ENCODE data around the gene EFEMP2. TPM values are rescaled to one million over a fixed set of nuclear protein-coding genes. Genes with fewer than 3 reads are reported as not detected.

The EFEMP2 gene
- total RNA-seq, 1 donor from 2014 or later = 35.0 TPM

Other genes with a start within 250 kb of the EFEMP2 start
- 15.7 TPM for gene SIPA1, start 234.7 kb downstream of the EFEMP2 start, total RNA-seq
- 13.0 TPM for gene RELA, start 209.9 kb downstream of the EFEMP2 start, total RNA-seq
- 44.9 TPM for gene KAT5, start 160.5 kb downstream of the EFEMP2 start, total RNA-seq
- gene RNASEH2C, start 152.0 kb downstream of the EFEMP2 start, total RNA-seq = 11.0 TPM
- 2.1 TPM for gene AP5B1, start 91.8 kb downstream of the EFEMP2 start, total RNA-seq
- gene OVOL1, start 85.7 kb downstream of the EFEMP2 start, total RNA-seq = not detected
- gene SNX32, start 38.8 kb downstream of the EFEMP2 start, total RNA-seq = under 0.01 TPM
- 275 TPM for gene CFL1, start 14.6 kb downstream of the EFEMP2 start, total RNA-seq
- gene MUS81, start 12.4 kb downstream of the EFEMP2 start, total RNA-seq = 34.4 TPM
- 1.0 TPM for gene CTSW, start 7.0 kb upstream of the EFEMP2 start, total RNA-seq
- 110 TPM for gene FIBP, start 15.7 kb upstream of the EFEMP2 start, total RNA-seq
- gene CCDC85B, start 17.9 kb upstream of the EFEMP2 start, total RNA-seq = 12.0 TPM
- gene FOSL1, start 27.6 kb upstream of the EFEMP2 start, total RNA-seq = not detected
- gene C11orf68, start 46.3 kb upstream of the EFEMP2 start, total RNA-seq = 12.5 TPM
- gene DRAP1, start 46.6 kb upstream of the EFEMP2 start, total RNA-seq = 71.0 TPM
- gene TSGA10IP, start 72.7 kb upstream of the EFEMP2 start, total RNA-seq = not detected
- gene SART1, start 88.9 kb upstream of the EFEMP2 start, total RNA-seq = 45.9 TPM
- 20.9 TPM for gene EIF1AD, start 129.4 kb upstream of the EFEMP2 start, total RNA-seq
- 26.6 TPM for gene BANF1, start 129.7 kb upstream of the EFEMP2 start, total RNA-seq
- gene CST6, start 139.2 kb upstream of the EFEMP2 start, total RNA-seq = not detected
- not detected for gene CATSPER1, start 153.7 kb upstream of the EFEMP2 start, total RNA-seq
- gene GAL3ST3, start 176.4 kb upstream of the EFEMP2 start, total RNA-seq = under 0.01 TPM
- gene SF3B2, start 179.6 kb upstream of the EFEMP2 start, total RNA-seq = 62.1 TPM
- 13.6 TPM for gene PACS1, start 197.5 kb upstream of the EFEMP2 start, total RNA-seq